Natural killer cell (primary cell): ENCODE data around the gene UBE2D3. TPM values are rescaled to one million over a fixed set of nuclear protein-coding genes. Genes with fewer than 3 reads are reported as not detected.

ENCODE experiments used
- ATAC-seq, 3 donors: fragments of 150-1000 bp in 2 of 3; fragments of 200-7000 bp in 1 of 3; cut with Tn5 transposase; 1 replicate in 1 of 3; 2 replicates in 2 of 3; pipeline ENCODE4 v1.10.0; 2021; ENCODE audit warnings: mild to moderate bottlenecking in 2 of 3, moderate library complexity in 2 of 3
- DNase-seq, 2 donors: peaks; one replicate each; pipeline versions ENCODE4 v3.0.0 to v3.0.0-alpha.2; 2013 to 2021; ENCODE audit warnings: mixed read lengths in 1 of 2
- H3K27ac ChIP-seq: one replicate; pipeline ENCODE4 v1.5.1; 2013; ENCODE audit warnings: mild to moderate bottlenecking, low read length
- H3K27me3 ChIP-seq: one replicate; pipeline ENCODE4 v1.6.1; 2013; ENCODE audit warnings: low read length; ENCODE audit not compliant: control insufficient read depth, insufficient read depth
- H3K36me3 ChIP-seq: one replicate; pipeline ENCODE4 v1.6.1; 2013; ENCODE audit warnings: low read length; ENCODE audit not compliant: control insufficient read depth, insufficient read depth
- H3K4me1 ChIP-seq: one replicate; pipeline ENCODE4 v1.6.1; 2013; ENCODE audit warnings: low read length; ENCODE audit not compliant: control insufficient read depth, insufficient read depth
- H3K4me3 ChIP-seq: one replicate; pipeline ENCODE4 v1.5.1; 2013; ENCODE audit warnings: low read length
- H3K9me3 ChIP-seq: one replicate; pipeline ENCODE4 v1.6.1; 2013; ENCODE audit warnings: low read length; ENCODE audit not compliant: control insufficient read depth, insufficient read depth
- H3K27ac Mint-ChIP-seq, 2 donors: one replicate each; pipeline ENCODE4 v1.8.0; 2022; ENCODE audit warnings: mild to moderate bottlenecking in 2 of 2, mixed read lengths in 2 of 2, moderate library complexity in 1 of 2
- H3K27me3 Mint-ChIP-seq, 2 donors: one replicate each; pipeline ENCODE4 v1.8.0; 2022; ENCODE audit warnings: low read depth in 2 of 2, mixed read lengths in 2 of 2
- H3K36me3 Mint-ChIP-seq: one replicate; pipeline ENCODE4 v1.8.0; 2022; ENCODE audit warnings: mixed read lengths
- H3K4me1 Mint-ChIP-seq, 2 donors: one replicate each; pipeline ENCODE4 v1.8.0; 2022; ENCODE audit warnings: mixed read lengths in 2 of 2
- H3K4me3 Mint-ChIP-seq: one replicate; pipeline ENCODE4 v1.8.0; 2022; ENCODE audit warnings: mild to moderate bottlenecking, moderate library complexity, mixed read lengths
- H3K9me3 Mint-ChIP-seq, 2 donors: one replicate each; pipeline ENCODE4 v1.8.0; 2022; ENCODE audit warnings: mixed read lengths in 2 of 2
- CTCF ChIP-seq: fragments of 200-600 bp; IDR thresholded peaks from one replicate; pipeline ENCODE4 v1.8.0; 2022; ENCODE audit warnings: antibody characterized with exemption
- WGBS: methylation state at CpG from one replicate; pipeline ENCODE4 v1.1.7; 2013; ENCODE audit warnings: missing lambda C conversion rate; ENCODE audit not compliant: insufficient coverage; 5-methylcytosine and 5-hydroxymethylcytosine counted together
- intact Hi-C: fragments of 100-400 bp; cut with micrococcal nuclease; formaldehyde crosslinking; loops from one replicate; pipeline ENCODE4 v1.14.2; 2022
- total RNA-seq, 4 donors: library from RNA; stranded (reverse); fragments of 120-200 nt in 1 of 4; gene quantifications; one replicate each; pipeline versions ENCODE4 v1.2.3 to v1.2.4, GENCODE V29; 2013 to 2022

The UBE2D3 gene
- total RNA-seq, 3 donors from 2014 or later (not counting 1 experiment from before 2014, with no cell fraction given) = 527 to 624 (median 529) TPM

GRCh38 chr4:102754044-102754443, 73.3 kb downstream of the UBE2D3 start:
- Histone ChIP-seq H3K27ac (no peak overlapping the region), H3K4me1 (peaks cover 5% of the 10 kb centered on the region), H3K36me3 (peaks cover 3% of the 10 kb centered on the region), H3K27me3 (no peaks in the 10 kb centered on the region), H3K4me3 (no peak overlapping the region), H3K9me3 (no peaks in the 10 kb centered on the region)
- Mint-ChIP-seq H3K36me3 (no peaks in the 10 kb centered on the region), H3K27me3 (no peaks in the 10 kb centered on the region), H3K4me3 (no peak overlapping the region), H3K27ac (no peak overlapping the region), H3K9me3 (no peaks in the 10 kb centered on the region), H3K4me1 (peaks cover 22 to 24% of the 10 kb centered on the region in 2 donors)
- no peak for TF ChIP-seq CTCF
- intact Hi-C loops = no loop called here
- ATAC-seq (no peak), DNase-seq (no peak)
- WGBS = no CpG with 5 or more reads among the region's 2 CpGs

GRCh38 chr4:102751941-102752340, 75.4 kb downstream of the UBE2D3 start:
- Histone ChIP-seq H3K27ac (no peak overlapping the region), H3K36me3 (peaks cover 3% of the 10 kb centered on the region), H3K27me3 (no peaks in the 10 kb centered on the region), H3K4me1 (no peaks in the 10 kb centered on the region), H3K4me3 (no peak overlapping the region), H3K9me3 (no peaks in the 10 kb centered on the region)
- intact Hi-C loops = no loop called here
- no peak overlapping the region for H3K4me3 Mint-ChIP-seq
- WGBS = 84% methylated on average over 4 of the region's 4 CpGs
- DNase-seq (no peak), ATAC-seq (no peak)
- no peaks in the 10 kb centered on the region for H3K27me3 Mint-ChIP-seq
- peak overlapping the region in 1 of 2 donors; percentile 9 for H3K27ac Mint-ChIP-seq
- no peak for TF ChIP-seq CTCF
- no peaks in the 10 kb centered on the region for H3K9me3 Mint-ChIP-seq
- H3K4me1 Mint-ChIP-seq = peaks cover 10 to 22% of the 10 kb centered on the region in 2 donors
- no peaks in the 10 kb centered on the region for H3K36me3 Mint-ChIP-seq

Other genes starting within 250 kb of the UBE2D3 start
- 10 to 100 TPM; 38.1 to 43.2 (median 40.8) TPM for gene MANBA, start 66.6 kb downstream of the UBE2D3 start, total RNA-seq
- gene CISD2, start 41.4 kb upstream of the UBE2D3 start, total RNA-seq = 10 to 100 TPM; 11.2 to 13.8 (median 13.5) TPM
- gene SLC9B1, start 192.2 kb upstream of the UBE2D3 start, total RNA-seq = 1 to 10 TPM; 2.1 to 4.0 (median 2.5) TPM
- gene SLC9B2, start 249.2 kb upstream of the UBE2D3 start, total RNA-seq = 10 to 100 TPM; 13.5 to 22.4 (median 17.9) TPM